Left forelimb (tissue), 1 donor: ENCODE results near the gene NCR2.

ENCODE experiments used
- DNase-seq: peaks from one replicate; pipeline ENCODE4 v3.0.0-alpha.2; 2018; ENCODE audit warnings: low spot score

The NCR2 gene

DNA sequence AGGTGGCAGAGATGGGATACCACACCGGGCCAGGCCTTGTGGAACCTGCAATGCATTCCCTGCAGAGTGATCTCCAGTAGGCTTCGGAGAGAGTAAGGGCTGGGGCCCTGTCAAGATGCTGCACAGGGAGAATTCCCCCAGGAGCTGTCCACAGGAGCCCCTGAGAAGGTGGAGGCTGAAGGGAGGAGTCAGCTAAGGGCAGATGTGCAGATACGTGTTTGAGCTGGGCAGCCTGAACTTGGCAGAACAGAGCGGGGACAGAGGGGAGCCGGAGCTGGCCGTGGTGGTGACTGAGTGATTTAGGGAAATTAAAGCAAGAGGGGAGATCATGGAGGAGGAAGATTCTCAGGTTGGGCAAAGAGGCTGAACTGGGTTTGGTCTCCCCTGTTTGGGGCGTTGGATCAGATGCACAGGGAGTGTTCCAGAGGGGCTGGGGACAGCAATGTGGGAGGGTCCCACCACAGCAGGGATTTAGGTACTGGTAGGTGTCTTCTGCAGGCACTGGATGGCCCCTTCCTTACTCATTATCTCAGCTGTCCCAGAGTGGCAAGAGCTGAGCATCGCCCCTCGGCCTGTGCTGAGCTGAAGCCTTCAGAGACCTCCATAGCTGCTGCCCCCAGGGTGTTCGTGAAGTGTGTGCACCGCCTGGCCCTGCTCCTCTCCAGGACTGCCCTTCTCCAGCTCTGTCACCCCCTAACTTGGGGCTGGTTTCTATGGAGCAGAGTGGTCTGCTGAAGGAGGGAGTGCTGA, 3.8 kb upstream of the NCR2 start:
- no peak for DNase-seq

DNA sequence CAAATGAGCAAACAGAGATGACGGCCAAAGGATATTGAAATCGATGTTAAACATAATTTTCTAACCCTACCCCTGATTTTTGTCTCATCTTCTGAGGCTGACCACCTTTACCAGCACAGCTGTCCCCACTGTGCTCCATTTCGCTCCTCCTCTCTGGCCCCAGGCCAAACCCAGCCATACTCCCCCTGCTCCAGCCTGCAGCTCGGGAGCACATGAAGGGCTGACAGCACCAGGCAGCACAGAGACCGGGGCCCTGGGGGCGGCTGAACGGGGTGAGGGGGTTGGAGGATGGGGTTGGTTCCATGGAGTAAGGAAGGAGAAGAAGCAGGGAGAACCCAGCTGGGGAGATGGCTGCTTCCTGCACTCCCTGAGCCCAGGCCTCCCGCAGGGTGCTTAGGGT, 3.2 kb upstream of the NCR2 start:
- no peak for DNase-seq

DNA sequence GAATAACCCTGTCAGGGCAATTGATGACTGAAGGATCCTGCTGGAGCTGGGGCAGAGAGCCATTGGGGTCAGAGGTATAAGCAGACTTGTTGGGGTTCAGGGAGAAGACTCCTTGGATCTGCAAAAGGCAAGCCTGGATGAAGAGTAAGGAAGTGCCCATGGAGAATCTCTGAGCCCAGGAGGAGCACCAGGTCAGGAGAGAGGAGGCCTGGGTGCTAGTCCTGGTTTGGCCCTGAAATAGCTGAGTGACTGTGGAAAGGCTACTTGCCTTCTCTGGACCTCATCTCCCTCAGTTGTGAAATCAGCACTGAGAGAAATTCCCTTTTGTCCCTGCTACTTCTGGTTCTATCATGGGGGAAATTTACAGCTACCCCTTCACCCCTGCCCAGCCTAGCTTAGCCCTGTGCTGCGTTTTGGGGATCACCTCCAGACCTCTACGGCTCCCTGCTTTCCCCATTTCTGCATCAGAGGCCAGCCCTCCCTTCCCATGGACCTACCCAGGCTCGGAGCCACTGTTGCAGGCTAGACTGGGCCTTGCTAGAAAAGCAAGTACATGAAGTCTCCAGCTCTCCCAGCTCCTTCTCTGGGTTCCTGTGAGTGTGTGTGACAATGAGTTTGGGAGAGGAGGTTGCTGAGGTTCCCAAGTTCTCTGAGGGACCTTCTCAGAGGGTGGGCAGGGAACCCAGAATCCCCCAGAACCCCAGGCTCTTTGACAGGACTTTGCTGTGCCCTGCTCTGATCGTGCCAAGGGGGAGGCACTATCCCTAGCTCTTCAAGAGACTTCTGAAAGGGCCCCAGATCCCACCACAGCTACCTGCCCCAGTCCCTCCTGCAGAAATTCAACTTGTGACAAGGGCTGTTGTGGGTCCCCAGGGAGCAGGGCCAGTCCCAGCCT, 2.3 kb upstream of the NCR2 start:
- no peak for DNase-seq

DNA sequence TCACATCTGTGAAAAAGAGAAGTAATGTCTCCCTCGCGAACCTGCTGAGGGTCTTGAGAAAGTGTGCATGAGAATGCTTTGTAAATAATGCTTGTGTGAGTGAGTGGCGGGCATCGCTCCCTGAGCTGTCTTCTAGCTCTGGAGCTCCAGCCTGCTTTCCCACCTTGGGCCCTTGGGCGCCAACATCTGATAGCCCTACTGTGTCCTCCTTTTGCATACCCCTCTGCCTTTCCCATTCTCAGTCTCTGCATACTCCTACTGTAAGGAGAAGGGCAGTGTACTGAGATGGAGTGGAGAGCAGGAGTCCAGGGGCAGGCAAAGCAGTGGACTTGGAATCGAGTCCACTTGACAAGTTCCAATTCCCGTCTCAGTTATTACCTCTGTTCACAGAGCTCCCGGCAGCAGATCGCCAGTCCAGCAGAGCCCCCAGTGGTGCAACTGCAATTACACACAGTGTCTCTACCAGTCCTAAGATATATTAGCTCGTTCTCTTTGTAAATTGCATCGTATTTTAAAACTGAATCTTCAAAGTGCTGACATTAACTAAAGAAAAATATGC, 847 bp upstream of the NCR2 start:
- DNase-seq = no peak

DNA sequence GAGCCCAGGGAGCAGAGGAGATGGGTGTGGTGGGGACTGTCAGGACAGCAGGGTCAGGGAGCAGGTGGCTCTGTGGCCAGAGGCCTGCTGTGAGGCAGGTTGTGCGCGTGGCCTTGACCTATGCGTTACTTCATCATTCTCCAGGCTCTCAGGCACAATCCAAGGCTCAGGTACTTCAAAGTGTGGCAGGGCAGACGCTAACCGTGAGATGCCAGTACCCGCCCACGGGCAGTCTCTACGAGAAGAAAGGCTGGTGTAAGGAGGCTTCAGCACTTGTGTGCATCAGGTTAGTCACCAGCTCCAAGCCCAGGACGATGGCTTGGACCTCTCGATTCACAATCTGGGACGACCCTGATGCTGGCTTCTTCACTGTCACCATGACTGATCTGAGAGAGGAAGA, 535 bp downstream of the NCR2 start:
- DNase-seq = no peak

DNA sequence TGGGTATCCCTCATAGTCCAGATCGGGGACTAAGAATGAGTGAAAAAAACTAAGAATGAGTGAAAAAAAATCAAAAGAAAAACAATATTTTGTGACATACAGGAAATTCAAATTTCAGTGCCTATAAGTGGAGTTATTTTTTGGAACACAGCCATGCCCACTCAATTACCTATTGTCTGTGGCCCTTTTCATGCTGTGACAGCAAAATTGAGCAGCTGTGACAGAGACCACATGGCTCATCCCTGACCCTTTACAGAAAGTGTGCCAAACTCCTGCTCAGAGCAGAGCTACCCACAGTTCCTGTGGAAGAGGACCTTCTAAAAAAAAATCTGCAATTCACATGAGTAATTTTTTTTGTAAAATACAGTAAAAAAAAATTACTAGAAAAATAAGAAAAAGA, 1.4 kb downstream of the NCR2 start:
- no peak for DNase-seq

DNA sequence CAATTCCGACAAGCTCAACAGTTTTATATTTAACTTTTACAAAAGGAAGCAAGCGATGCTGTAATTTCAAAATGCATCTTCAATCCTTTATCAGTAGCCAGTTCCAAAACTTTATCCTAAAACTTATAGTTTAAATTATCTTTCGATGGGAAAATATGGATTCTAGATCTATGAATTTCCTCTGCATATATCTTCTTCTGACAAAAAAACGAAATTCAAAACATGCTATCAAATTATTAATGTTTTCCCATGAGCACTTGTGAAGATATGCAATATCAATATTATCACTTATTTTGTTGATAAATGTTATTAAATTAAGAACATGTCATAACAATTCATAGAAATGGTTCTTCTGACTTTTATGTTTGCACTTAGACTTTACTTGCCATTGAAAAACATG, 2.3 kb downstream of the NCR2 start:
- no peak for DNase-seq

DNA sequence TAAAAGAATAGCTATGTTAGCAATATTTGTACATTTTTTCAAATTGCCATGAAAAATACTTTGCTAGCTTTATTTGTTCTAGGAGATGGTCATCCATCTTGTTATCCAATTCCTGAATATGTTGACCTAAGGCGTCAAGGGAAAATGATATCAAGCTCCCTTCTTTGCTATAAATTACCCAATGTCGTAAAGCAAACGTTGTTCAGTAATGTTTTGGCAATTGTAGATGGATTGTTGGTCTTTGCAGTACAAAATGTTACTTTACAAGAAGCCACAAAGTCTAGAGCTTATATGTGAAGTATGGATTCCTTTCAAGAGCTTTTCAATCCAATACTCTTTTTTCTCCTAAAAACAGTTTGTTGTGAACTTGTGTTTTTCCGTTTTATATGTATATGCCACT, 3.3 kb downstream of the NCR2 start:
- DNase-seq = no peak

DNA sequence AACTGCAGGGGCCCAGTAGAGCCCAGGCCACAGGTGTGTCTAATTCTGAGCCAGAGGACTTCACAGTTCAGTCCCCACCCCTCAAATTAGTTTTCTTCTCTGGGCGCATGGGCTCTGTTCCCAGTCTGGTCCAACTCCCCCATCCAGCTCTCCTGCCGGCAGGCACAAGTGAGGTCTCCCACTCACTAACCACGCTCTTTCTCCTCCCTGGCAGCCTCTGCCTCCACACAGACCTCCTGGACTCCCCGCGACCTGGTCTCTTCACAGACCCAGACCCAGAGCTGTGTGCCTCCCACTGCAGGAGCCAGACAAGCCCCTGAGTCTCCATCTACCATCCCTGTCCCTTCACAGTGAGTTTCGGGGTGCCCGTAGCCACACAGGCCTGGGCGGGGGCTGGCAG, 6.2 kb downstream of the NCR2 start:
- DNase-seq = no peak

DNA sequence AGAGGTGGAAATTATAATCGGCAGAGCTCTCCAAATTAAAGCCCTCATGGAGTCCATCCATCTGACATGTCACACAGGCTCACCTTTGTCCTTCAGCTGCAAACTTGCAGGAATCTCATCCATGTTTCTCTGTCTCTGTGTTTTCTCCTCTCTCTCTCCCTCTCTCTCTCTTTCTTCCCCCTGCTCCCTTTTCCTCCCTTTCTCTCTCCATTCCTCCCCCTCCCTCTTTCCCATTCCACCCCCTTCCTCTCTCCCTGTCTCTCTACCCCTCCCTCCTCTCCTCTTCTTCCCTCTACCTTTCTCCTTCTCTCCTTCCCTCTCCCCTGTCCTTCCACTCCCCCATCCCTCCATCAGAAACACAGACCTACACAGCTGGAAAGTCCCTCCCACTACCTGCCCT, 6.8 kb downstream of the NCR2 start:
- no peak for DNase-seq

DNA sequence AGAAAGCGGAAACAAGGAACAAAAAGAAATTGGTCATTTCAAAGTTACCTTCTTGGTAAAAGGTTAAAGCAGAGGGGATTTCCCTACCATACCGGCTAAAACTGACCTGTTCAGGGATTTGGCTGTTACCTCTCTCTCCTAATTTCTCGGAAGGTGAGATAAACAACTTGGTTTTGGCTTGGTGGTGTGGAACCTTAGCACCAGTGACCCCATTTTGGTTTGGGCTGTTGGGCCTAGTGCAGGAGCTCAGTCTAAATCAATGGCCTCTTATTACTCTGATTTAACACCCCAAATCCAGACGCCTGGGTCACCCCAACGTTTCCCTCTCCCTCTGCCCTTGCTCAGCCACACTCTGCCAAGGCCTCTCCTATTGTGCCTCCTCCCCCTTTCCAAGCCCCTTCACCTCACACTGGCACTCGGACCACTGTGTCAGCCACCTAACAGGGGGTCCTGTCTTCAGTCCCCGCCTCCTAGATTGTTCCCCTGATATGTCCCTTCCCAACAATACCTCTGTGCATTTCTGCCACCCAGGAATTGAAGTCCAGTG, 8.3 kb downstream of the NCR2 start:
- no peak for DNase-seq

DNA sequence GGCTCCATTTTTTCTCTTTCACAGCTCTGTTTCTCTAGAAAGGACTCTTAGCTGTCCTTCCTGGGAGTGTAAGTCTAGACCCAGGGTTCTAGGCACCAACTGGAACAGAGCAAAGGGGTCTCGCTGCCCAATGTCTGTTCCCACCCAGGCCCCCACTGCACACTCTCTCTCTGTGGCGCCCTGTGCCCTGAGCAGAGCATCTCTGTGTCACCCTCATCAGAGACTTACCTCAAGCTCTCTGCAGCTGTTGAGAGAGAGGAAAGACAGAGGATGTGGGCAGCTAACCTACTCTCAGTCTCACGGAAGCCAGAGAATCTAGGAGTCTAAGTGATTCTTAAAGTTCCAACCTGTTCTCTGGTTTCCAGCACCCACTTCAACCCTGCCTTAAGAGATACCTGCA, 9.5 kb downstream of the NCR2 start:
- peak; percentile 15 for DNase-seq

DNA sequence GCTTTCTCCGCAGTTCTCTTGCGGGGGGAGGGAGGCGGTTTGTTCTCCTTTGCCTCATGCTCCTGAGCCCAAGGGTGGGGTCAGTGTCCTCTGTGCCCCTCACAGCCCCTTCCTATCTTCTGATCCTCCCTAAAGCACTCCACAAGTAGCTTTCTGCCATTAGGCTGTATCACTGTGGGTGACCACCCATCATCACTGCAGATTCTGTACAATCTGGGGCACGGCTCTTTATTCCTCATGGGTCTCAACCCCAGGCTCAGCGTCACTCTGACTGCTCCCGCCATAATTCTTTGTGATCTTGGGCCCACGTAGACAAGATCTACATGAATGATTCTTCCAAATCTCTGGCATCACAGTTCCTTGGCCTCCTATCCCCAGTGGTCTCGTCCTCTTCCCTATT, 10.5 kb downstream of the NCR2 start:
- DNase-seq = no peak

DNA sequence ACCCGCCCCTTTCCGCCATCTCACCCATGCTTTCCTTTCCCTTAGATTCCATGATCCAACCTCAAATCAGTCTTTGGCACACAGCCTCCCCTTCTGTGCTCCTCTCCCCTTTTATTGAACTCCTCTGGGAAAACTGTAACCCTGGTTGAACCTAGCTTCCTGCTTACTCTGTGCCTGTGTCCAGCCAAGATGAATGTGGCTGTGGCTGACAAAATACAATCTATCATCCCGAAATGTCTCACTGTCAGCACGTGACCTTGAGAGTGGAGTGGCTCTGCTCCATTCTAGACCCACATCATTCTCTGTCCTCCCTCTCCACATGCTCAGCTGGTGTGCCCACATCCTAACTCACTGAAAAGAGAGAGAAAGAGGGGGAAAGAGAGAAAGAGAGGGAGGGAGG, 11.0 kb downstream of the NCR2 start:
- DNase-seq = no peak

DNA sequence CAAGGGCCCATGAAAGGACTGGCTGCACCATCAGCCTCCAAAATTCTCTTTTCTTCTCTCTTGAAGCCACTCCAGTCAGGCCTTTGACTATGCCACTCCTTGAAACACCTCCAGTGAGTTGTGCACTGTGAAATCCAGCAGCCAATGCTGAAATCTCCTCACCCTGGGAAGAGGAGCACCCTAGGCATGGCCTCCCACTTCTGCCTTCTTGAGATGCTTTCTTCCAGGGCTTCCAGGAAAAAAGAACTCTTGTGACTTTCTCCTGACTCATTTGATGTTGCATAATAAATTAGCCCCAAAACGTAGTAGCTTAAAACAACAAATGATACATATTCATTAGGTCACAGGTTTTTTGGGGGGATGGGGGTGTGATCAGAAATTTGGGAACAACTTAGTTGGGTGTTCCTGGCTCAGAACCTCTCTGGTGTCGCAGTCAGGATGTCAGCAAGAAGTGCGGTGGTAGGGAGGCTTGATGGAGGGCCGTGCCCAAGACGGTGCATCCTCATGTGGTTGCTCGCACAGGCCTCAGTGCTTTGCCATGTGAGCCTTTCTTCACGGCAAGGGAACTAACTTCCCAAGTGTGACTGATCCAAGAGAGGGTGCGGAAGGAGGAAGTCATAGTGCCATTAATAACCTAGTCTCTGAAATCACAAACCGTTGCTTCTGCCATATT, 12.1 kb downstream of the NCR2 start:
- no peak for DNase-seq

DNA sequence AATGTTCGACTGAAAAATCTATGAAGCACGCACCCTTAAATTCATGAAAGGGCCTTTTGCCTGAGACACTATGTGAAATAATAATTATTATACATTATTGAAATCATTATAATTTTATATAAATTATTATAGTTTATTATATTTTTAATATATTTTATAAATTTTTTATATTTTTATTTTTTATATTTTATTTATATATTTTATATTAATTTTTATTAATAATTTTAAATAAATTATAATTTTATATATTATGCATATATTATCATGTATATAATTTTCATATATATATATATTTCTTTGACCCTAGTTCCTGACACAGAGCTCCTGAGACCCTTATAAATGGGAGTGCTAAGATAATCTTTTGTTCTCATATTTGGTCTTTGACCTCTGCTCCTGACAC, 13.5 kb downstream of the NCR2 start:
- no peak for DNase-seq

DNA sequence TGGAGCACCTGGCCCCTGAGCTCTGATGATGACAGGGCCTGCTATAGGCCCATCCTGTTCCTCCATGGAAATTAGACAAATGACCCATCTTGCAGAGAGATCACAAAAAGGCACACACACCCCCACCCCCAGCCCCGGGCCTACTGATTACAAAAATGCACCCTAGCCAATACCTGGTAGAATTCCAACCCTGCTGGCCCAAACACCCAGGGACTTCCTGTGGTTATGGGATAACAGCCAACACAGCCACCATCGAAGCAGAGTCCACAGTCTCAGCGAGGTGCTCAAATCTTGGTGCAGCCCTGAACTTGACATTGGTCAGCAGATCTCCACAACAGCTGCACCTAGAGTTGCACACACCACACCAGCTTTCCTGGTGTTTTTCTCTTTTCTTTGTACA, 17.0 kb downstream of the NCR2 start:
- peak; percentile 11 for DNase-seq

DNA sequence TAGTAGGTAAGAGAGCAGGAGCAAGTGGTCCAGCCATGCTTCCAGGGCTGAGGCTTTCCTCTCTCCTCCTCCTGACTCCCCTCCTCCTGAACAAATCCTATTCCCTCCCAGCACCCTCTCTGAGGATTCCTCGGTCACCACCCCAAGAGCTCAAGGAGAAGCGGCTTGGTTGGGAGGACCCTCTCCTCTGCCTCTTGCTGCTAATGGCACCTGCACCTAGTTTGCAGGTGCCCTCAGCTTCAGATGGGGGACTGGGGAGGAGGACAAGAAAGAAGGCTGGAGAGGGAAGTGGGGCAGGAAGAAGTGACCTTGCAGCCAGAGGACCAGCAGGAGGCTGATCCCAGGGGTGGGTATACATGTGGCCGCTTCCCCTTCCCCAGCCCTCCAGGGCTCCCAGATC, 17.5 kb downstream of the NCR2 start:
- DNase-seq = peak; percentile 25

DNA sequence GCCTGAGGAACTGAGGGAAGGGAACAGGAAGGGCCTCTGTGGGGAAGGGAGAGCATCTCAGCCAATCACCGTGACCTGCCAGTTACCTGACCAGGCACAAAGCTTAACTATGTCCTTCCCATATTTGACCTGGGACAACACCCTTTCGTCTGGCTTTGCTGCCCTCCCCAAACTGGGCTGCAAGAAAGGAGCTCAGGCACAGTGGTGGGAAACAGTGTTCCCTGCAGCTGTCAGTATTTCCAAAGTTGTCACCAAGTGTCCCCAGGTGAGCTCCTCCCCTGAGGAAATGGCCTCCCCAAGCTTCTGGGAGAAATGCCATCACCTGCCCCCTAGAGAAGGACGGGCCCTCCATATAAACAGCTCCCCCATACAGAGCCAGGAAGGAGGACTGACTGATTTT, 17.9 kb downstream of the NCR2 start:
- peak; percentile 12 for DNase-seq

DNA sequence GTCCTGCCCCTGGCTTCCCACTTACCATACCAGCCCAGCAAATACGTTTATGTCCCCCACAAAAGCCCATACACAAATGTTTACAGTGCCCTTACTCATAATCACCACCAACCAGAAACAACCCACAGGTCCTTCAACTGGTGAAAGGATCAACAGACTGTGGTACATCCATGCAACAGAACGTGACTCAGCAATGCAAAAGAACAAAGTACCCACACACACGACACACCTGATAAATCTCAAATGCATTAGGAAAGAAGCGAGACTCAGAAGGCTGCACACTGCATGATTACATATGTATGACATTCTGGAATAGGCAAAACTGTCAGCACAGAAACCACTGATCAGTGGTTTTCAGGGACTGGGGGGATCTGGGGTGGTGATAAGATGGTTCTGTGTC, 20.5 kb downstream of the NCR2 start:
- DNase-seq = no peak

DNA sequence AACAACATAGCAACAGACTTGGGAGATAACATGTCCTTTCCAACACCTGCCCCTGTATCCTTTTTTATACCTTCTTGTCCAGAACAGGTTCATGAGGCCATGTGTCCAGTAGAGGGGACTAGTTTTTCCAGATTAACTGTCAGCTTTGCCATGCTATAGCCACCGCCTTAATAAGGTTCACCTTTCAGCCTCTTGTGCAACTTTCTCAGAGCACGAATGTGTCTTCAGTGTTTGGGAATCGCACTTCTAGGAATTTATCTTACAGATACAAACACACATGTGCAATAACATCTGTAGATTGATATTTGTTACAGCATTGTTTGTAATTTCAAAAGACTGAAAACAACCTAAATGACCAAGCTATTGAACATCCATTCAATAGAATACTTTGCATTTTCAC, 21.4 kb downstream of the NCR2 start:
- no peak for DNase-seq

DNA sequence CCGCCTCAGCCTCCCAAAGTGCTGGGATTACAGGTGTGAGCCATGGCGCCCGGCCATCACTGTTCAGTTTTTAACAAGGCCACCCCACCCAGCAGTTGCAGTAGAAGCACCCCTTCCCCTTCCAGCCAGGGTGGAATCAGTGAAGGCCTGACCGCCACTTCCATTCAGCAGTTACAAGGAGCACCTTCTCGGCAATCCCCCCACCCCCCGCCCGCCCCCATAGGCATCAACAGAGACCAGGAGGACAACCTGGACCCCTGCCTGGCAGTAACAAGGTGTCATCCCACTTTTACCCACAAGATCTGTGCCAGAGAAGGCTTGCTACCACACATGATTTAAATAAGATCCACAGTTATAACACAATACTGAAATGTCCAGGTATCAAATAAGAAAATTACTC, 23.1 kb downstream of the NCR2 start:
- peak; percentile 37 for DNase-seq
